ENCODE data around the gene P2RX4.
A peak's percentile ranks its signal among the peaks of the same experiment; 100 is the strongest.
"Not testable (repeated sequence)": the region's sequence is repeated elsewhere in the genome, so short reads cannot be mapped to it uniquely, and the experiment has no call there.

GRCh38 chr12:121229826-121230537 is 20.1 kb downstream of the P2RX4 start:
- TF ChIP-seq, protein P1, sequence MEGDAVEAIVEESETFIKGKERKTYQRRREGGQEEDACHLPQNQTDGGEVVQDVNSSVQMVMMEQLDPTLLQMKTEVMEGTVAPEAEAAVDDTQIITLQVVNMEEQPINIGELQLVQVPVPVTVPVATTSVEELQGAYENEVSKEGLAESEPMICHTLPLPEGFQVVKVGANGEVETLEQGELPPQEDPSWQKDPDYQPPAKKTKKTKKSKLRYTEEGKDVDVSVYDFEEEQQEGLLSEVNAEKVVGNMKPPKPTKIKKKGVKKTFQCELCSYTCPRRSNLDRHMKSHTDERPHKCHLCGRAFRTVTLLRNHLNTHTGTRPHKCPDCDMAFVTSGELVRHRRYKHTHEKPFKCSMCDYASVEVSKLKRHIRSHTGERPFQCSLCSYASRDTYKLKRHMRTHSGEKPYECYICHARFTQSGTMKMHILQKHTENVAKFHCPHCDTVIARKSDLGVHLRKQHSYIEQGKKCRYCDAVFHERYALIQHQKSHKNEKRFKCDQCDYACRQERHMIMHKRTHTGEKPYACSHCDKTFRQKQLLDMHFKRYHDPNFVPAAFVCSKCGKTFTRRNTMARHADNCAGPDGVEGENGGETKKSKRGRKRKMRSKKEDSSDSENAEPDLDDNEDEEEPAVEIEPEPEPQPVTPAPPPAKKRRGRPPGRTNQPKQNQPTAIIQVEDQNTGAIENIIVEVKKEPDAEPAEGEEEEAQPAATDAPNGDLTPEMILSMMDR (IDR thresholded peaks at IDR 0.05): peak; percentile 75 to 90 (median 86)
- TF ChIP-seq POLR2A (IDR thresholded peaks at IDR 0.05): not testable (repeated sequence)

Data from right lobe of liver (tissue), 4 donors.